HG02759 (cell line): ENCODE results near the gene MYO18A.

Experiments used
- ATAC-seq: cut with Tn5 transposase; IDR thresholded peaks from one replicate; pipeline ENCODE4 v1.9.1; 2021; ENCODE audit warnings: mild to moderate bottlenecking, moderate library complexity; ENCODE audit not compliant: unreplicated experiment

MYO18A gene

GRCh38 chr17:29060475-29060874 lies 119.7 kb downstream of the MYO18A start:
- no peak for ATAC-seq

- ATAC-seq, result no peak
Measured at GRCh38 chr17:29059281-29059680, 120.9 kb downstream of the MYO18A start.

DNA sequence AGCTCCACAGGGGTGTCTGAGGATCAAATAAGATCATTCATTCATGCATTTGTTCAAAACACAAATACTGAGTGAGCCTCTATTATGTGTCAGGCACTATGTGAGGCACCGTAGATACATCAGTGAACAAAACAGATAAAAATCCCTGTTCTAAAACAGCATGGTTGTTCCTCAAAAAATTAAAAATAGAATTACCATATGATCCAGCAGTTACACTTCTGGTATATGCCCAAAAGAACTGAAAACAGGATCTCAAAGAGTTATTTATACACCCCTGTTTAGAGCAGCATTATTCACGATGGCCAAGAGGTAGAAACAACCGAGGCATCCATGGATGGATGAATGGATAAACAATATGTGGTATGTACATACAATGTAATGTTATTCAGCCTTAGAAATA lies 121.8 kb downstream of the MYO18A start:
- ATAC-seq, result no peak

DNA sequence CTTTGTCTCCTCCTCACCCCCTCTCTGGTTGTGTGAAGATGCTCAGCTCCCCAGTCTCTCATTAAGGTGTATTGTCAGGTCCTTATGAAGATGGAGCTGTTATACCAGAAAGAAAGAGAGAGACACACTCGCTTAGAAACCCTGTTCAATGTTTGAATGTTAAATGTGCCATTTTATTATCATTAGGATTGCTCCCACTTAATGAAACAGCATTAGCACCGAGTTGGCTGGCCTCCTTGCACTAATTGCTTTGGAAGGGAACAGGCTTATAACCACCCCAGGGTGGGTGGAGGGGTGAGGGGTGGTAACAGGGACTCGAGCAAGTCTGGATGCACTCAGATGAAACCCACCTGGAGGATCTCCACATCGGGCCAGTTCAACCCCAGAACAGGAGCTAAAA lies 122.8 kb downstream of the MYO18A start:
- no peak for ATAC-seq

GRCh38 chr17:29054835-29055234 lies 125.4 kb downstream of the MYO18A start:
- ATAC-seq, result no peak

GRCh38 chr17:29051731-29052130 lies 128.5 kb downstream of the MYO18A start:
- no peak for ATAC-seq

DNA sequence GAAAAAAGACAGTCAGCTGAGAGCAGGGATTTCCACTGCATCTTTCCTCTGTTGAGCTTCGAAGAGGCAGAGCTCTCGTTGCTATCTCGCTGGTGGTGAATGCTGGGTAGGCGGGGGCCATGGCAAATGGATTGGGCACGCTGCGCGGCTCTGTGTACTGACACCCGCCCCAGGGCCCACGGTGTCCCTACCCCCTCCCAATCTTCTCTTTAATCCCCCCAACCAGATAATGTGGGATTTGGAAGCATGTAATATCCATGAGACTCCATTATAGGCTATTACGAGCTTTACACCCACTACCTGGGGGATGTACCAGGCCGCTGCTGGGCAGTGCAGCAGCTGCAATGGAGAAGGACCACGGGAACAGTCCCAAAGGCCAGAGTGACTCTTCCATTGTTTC lies 129.0 kb downstream of the MYO18A start:
- ATAC-seq, result no peak

GRCh38 chr17:29050176-29050575 lies 130.0 kb downstream of the MYO18A start:
- ATAC-seq, result no peak

DNA sequence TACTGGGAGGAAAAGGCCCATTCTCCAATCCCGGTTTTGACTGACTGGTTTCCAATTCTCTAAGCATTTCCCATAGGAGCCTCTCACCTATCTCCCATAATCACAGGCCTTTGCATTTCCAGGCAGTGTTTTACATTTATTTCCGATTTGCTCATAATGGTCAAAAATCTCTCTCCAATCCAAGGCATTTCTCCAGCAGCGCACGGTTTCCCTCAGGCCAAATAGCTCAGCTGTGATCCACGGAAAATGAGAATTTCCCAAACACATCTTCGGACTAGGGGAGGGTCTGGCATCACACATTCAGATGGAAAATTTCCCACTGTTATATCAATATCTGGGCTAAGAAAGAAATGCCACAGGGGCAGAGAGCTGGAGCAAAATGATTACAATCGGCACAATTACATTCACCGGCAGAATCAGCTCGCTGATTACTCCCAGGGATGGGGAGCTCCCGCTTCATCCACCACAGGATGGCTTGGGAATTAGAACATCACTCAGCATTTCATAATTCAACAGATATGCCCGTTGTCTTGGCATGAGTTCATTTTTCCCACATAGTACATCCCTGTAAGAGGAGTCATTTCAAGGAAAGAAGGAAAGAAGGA lies 130.6 kb downstream of the MYO18A start:
- ATAC-seq, result no peak

DNA sequence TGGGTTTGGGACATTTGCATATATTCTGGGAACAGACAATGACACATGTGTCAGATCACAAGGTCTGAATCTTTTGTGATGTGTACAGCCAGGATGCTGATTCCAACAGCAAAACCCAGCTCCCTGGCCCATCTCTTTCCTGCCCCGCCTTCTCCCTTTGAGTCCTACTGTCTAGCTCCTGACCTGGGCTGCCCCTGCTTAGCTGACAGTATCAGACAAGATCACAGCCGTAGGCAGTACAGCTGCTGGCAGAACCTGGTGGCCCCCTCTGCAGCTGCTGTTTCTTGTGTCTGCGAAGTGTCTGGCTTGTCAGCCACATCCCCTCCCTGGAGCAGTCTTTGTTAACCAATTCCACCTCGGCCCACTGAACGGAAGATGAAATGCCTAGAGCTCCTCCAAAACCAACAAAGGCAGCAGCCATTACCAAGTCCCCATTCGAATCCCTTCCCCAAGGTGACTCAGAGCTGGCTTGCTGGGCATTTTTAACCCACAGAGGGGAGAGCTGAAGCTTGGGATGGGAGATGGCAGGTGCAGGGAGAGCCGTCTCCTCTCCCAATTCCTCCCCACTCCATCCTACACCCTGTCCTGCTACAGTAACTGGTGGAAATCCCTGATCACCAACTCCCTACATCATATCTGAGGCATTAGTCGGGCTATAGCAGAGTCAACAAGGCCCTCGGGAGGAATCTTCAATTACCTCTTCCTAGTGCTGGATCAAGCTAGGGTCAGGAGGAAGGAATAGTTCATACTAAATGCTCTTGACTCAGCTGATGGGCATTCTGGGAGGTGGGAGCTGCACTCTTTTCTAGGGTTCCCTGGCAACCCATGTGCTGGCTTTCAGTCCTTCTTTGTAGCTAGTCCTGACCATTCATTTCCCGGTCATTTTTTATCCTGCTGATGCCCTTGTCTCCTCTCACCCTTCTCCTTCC lies 131.5 kb downstream of the MYO18A start:
- no peak for ATAC-seq

DNA sequence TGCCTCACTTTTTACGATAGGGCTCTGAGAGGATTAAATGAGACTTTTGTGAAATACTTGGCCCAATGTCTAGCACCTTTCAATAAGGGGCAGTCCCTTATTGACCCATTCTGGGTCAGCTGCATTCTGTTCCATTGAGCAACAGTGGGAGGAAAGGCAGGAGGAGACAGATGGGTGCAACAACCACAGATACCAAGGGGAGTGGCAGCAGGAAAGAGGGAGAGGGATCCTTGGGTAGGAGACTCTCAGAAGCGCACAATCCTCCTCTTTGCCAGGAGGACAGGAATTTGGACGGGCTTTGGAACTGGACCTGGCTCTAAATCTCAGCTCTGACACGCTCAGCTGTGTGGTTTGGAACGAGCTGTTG lies 133.7 kb downstream of the MYO18A start:
- no peak for ATAC-seq

GRCh38 chr17:29045734-29046472 lies 134.3 kb downstream of the MYO18A start:
- ATAC-seq, result no peak

DNA sequence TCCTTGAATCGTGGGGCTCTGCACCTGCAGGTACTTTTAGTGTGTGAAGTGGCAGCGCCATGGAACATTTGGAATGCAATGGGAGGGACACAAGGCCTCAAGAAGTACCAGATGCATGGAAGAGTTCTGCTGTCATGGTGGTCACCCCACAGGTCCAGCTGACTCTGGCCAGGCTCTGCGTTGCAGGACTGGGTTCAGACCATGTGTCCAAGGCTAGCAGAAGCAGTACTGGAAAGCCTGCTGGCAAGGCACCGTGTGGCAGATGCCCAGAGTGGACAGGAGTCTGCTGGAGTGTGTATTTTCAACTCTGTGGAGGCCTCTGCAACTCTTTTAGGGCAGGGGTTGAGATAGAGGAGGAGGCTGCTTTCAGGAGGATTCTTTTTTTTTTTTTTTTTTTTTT lies 135.2 kb downstream of the MYO18A start:
- no peak for ATAC-seq

DNA sequence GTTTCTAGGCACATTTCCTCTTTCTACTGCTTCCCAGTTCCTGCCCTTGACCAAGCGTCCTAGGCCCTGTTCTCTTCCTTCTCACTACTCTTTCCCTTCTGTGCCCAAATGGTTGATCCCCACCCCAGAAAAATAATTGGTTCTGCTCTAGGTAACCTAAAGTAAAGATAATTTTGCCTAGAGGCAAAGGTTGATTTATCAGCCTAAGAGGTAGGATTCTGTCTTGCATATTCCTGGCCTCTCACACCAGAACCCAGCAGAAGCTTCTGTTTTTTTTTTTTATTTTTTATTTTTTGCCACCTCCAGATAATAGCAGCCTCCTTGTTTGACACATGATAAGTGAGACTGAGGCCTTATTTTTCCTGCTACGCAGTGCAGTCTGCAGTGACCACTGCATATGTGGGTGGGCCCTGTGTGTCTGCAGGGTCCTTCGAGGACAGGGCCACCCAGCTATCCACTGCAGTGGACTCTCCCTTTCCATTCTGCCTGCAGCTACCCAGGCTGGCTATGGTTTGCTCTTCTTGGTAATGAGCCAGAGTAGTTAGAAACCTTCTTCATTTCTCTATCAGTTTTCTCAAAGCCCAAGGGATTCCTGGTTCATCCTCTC lies 136.6 kb downstream of the MYO18A start:
- ATAC-seq, result no peak

- no peak for ATAC-seq
Measured at GRCh38 chr17:29042679-29043538, 137.3 kb downstream of the MYO18A start, which contains the start of gene PIPOX. Gene PIPOX (plus strand): TSS chr17:29043141. CDS start chr17:29043226, 85 bp downstream.

DNA sequence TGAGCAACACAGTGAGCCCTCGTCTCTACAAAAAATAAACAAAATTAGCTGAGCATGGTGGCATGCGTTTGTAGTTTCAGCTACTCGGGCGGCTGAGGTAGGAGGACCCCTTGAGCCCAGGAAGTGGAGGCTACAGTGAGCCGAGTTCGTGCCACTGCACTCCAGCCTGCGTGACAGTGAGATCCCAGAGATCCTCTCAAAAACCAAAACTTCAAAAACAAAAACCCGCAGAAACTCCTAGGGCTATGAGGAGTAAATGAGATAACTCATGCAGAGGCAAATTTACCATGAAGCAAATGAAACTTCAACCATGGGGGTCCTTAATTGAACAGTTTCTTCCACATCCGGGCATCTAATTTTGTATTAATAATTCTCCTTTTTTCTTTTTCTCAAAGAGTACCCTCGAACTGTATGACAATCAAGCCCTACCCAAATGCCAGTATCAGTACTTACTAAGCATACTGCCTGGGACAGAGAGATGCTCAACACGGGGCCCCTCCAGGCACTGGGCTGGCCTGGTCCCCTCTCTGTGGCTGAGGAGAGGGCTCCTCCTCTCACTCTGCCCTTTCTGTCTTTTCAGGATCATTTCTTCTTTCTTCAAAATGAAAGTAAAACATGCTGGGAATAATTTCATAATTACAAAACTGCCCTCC lies 138.0 kb downstream of the MYO18A start:
- no peak for ATAC-seq

GRCh38 chr17:29041571-29041970 lies 138.6 kb downstream of the MYO18A start:
- no peak for ATAC-seq

DNA sequence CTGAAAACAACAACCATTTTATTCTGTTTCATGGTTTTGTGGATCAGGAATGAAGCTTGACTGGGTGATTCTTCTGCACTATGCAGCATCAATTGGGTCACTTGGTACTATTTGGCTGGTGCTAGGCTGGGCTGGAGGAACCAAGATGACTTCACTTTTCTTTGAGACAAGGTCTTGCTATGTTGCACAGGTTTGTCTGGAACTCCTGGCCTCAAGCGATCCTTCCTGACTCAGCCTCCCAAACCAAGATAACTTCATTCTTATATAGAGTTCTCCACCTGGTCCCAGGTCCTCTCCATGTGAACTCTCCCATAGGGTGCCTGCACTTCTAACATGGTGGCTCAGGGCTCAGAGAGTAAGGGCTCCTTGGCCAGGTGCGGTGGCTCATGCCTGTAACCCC lies 139.1 kb downstream of the MYO18A start:
- no peak for ATAC-seq

DNA sequence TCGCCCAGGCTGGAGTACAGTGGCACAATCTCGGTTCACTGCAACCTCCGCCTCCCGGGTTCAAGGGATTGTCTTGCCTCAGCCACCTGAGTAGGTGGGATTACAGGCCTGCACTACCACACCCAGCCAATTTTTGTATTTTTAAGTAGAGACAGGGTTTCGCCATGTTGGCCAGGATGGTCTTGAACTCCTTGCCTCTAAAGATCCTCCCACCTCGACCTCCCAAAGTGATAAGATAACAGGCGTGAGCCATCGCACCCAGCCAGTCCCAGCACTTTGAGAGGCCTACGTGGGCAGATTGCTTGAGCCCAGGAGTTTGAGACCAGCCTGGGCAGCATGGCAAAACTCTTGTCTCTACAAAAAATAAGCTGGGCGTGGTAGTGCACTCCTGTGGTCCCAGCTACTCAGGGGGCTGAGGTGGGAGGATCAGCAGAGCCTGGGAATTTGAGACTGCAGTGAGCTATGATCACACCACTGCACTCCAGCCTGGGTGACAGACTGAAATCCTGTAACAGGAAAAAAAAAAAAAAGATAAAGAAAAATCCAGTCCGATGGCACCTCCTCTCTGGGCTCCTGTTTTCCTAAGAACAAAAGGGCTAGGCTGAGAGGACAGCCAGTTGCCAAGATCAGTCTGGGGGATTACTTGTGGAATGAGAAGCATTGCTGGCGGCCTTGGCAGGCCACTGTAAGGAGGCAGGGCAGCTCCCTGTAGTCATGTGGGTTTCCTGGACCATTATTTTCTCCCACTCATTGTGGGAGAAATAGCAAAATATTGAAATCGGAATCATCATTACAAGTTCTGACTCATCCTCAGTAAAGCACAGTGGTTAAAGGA lies 140.2 kb downstream of the MYO18A start:
- ATAC-seq, result no peak
